ENCODE results near the gene PDIA4. TPM values are rescaled to one million over a fixed set of nuclear protein-coding genes. Genes with fewer than 3 reads are reported as not detected.

PDIA4 gene
- total and polyA plus RNA-seq, 2 of the 8 experiments (the other 6 are each of a cell fraction or from before 2014, with no cell fraction given) = 119 to 303 TPM

- TF ChIP-seq SRF (IDR thresholded peaks at IDR 0.05; ENCODE audit: low read depth, low read length) = no peak
- peak; percentile 52; the same call in 1 of the 2 replicates for TF ChIP-seq TEAD4 (IDR thresholded peaks at IDR 0.05; ENCODE audit: low read depth, low read length)
- TF ChIP-seq CEBPB (IDR thresholded peaks at IDR 0.05; ENCODE audit: low read depth, low read length) = no peak
- TF ChIP-seq RNF2 (IDR thresholded peaks at IDR 0.05; ENCODE audit: borderline replicate concordance, low read depth, low read length, missing control alignments, poor library complexity, severe bottlenecking) = no peak
- no peak for TF ChIP-seq CHD7 (IDR thresholded peaks at IDR 0.05; ENCODE audit: insufficient replicate concordance, low read length)
- TF ChIP-seq CBX5 (IDR thresholded peaks at IDR 0.05; ENCODE audit: low read depth, low read length) = no peak
- TF ChIP-seq ATF2 (IDR thresholded peaks at IDR 0.05; ENCODE audit: low read length) = no peak
- TF ChIP-seq GABPA (IDR thresholded peaks at IDR 0.05; ENCODE audit: borderline replicate concordance, insufficient read depth, low read length) = no peak
Observed at GRCh38 chr7:148962823-148963582, 65.3 kb downstream of the PDIA4 start (continued).
